ENCODE measurements around the gene TTBK1.

Gene TTBK1

GRCh38 chr6:43277643-43278523 lies 34.6 kb downstream of the TTBK1 start:
- TF ChIP-seq CTCF (IDR thresholded peaks at IDR 0.05; ENCODE audit: low read depth, low read length) = no peak
- DNase-seq (ENCODE audit: extremely low read depth, low read depth) = no peak

- TF ChIP-seq CTCF (IDR thresholded peaks at IDR 0.05; ENCODE audit: low read depth, low read length) = no peak
- no peak for DNase-seq (ENCODE audit: extremely low read depth, low read depth)
Measured at GRCh38 chr6:43278524-43279078, 35.3 kb downstream of the TTBK1 start.

- no peak for TF ChIP-seq CTCF (IDR thresholded peaks at IDR 0.05; ENCODE audit: low read depth, low read length)
- DNase-seq (ENCODE audit: extremely low read depth, low read depth) = no peak
Measured at GRCh38 chr6:43280234-43280633, 37.0 kb downstream of the TTBK1 start.

GRCh38 chr6:43282060-43282459 lies 38.8 kb downstream of the TTBK1 start:
- no peak for TF ChIP-seq CTCF (IDR thresholded peaks at IDR 0.05; ENCODE audit: low read depth, low read length)
- no peak for DNase-seq (ENCODE audit: extremely low read depth, low read depth)

GRCh38 chr6:43282636-43283513 lies 39.6 kb downstream of the TTBK1 start:
- TF ChIP-seq CTCF (IDR thresholded peaks at IDR 0.05; ENCODE audit: low read depth, low read length) = no peak

GRCh38 chr6:43283514-43283901 lies 40.2 kb downstream of the TTBK1 start:
- TF ChIP-seq CTCF (IDR thresholded peaks at IDR 0.05; ENCODE audit: low read depth, low read length) = no peak
- DNase-seq (ENCODE audit: extremely low read depth, low read depth) = no peak

More at GRCh38 chr6:43282636-43283513, 39.6 kb downstream of the TTBK1 start:
- DNase-seq (ENCODE audit: extremely low read depth, low read depth) = no peak

Measured in AG09319 (cell line).